Loucy (cell line): Measurements from ENCODE around the gene NDUFAF5.

ENCODE experiments used
- H2AFZ ChIP-seq: fragments of 200-600 bp; sonication (generic); 2 replicates; pipeline ENCODE4 v1.6.0; 2016; ENCODE audit warnings: antibody characterized with exemption, mild to moderate bottlenecking, low read length, moderate library complexity
- H3F3A ChIP-seq: fragments of 200-600 bp; 2 replicates; pipeline ENCODE4 v1.6.0; 2016; ENCODE audit warnings: antibody characterized with exemption, low read depth, mild to moderate bottlenecking
- H3K27me3 ChIP-seq: fragments of 200-600 bp; sonication (generic); 2 replicates; pipeline ENCODE4 v1.6.1; 2014; ENCODE audit warnings: low read length, mild to moderate bottlenecking; ENCODE audit not compliant: insufficient read depth, poor library complexity, severe bottlenecking
- H3K36me3 ChIP-seq: fragments of 200-600 bp; sonication (generic); 2 replicates; pipeline ENCODE4 v1.6.1; 2016; ENCODE audit warnings: low read length; ENCODE audit not compliant: insufficient read depth
- H3K4me1 ChIP-seq: fragments of 200-600 bp; sonication (generic); 2 replicates; pipeline ENCODE4 v1.5.1; 2014; ENCODE audit warnings: low read length, mild to moderate bottlenecking; ENCODE audit not compliant: insufficient read depth, poor library complexity, severe bottlenecking
- H3K4me2 ChIP-seq: fragments of 200-600 bp; sonication (generic); 2 replicates; pipeline ENCODE4 v1.6.0; 2014; ENCODE audit warnings: antibody characterized with exemption, low read length, low read depth, mild to moderate bottlenecking; ENCODE audit not compliant: poor library complexity, severe bottlenecking
- H3K4me3 ChIP-seq: fragments of 200-600 bp; sonication (generic); 2 replicates; pipeline ENCODE4 v1.5.1; 2014; ENCODE audit warnings: low read length, mild to moderate bottlenecking, mixed read lengths; ENCODE audit not compliant: poor library complexity, severe bottlenecking
- H3K79me2 ChIP-seq: fragments of 200-600 bp; sonication (generic); 2 replicates; pipeline ENCODE4 v1.6.1; 2014; ENCODE audit warnings: low read length; ENCODE audit not compliant: insufficient read depth
- H3K9ac ChIP-seq: fragments of 200-600 bp; sonication (generic); 2 replicates; pipeline ENCODE4 v1.6.0; 2014; ENCODE audit warnings: mild to moderate bottlenecking, low read depth, low read length, moderate library complexity; ENCODE audit not compliant: poor library complexity, severe bottlenecking
- H3K9me2 ChIP-seq: fragments of 200-600 bp; sonication (generic); replicated peaks from 2 replicates; pipeline ENCODE4 v1.6.1; 2016; ENCODE audit warnings: low read depth, low read length, mixed read lengths
- H3K9me3 ChIP-seq: fragments of 200-600 bp; sonication (generic); 2 replicates; pipeline ENCODE4 v1.6.1; 2014; ENCODE audit warnings: mild to moderate bottlenecking, antibody characterized with exemption, low read length, low read depth; ENCODE audit not compliant: insufficient read depth
- H4K20me1 ChIP-seq: fragments of 200-600 bp; sonication (generic); 2 replicates; pipeline ENCODE4 v1.6.0; 2014; ENCODE audit warnings: antibody characterized with exemption, low read length, mild to moderate bottlenecking; ENCODE audit not compliant: insufficient read depth, poor library complexity, severe bottlenecking
- EZH2phosphoT487 ChIP-seq: fragments of 200-600 bp; IDR thresholded peaks from 2 replicates; pipeline ENCODE4 v1.6.1; 2018; ENCODE audit warnings: antibody characterized with exemption, mild to moderate bottlenecking, moderate library complexity, borderline replicate concordance
- TF ChIP-seq, protein P1 (sequence below): fragments of 200-600 bp; sonication (generic); conservative IDR thresholded peaks from 2 replicates; pipeline ENCODE4 v1.5.1; 2014; ENCODE audit warnings: mild to moderate bottlenecking, antibody characterized with exemption, low read length

NDUFAF5 gene

DNA sequence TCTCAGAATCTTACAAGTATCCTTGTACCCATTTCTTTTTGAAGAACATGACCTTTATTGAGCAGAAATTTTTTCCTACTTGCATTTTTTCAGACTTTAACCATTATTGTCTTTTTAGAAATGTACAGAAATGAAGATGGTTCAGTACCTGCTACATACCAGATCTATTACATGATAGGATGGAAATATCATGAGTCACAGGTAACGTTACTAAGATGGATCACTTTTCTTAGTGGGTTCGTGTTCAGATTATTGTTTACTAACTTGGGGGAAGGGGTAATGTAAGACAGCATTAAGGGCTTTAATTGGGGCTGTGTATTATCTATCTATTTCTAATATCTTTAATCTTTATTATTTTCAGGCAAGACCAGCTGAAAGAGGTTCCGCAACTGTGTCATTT, 31.9 kb downstream of the NDUFAF5 start:
- peaks cover 64% of the 10 kb centered on the region for H3K36me3 ChIP-seq

DNA sequence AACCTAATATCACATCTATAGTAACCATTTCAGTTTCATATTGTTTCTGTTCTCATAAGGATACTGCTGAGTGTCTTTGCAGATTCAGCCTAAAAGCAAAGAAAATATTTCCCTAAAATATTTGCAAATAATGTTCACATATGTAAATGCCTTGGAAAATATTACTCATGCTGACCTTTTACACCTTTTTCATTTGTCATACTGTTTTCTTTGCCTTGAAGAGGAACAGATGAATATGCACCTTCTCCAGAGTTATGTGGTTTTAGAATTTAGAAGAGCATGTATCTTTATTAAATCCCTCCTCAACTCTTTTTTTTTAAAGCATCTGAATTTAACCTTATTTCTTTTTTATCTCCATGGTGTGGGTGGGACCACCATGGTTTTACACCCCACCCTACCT, 32.5 kb downstream of the NDUFAF5 start:
- H3K9me2 ChIP-seq, result no peaks in the 10 kb centered on the region
- H3K4me1 ChIP-seq, result no peaks in the 10 kb centered on the region
- H3K27me3 ChIP-seq, result no peaks in the 10 kb centered on the region
- no peak overlapping the region for H3K9ac ChIP-seq
- no peaks in the 10 kb centered on the region for H3K79me2 ChIP-seq
- no peak overlapping the region for H3K4me2 ChIP-seq
- no peak overlapping the region for H2AFZ ChIP-seq
- no peaks in the 10 kb centered on the region for H4K20me1 ChIP-seq
- H3K9me3 ChIP-seq, result no peaks in the 10 kb centered on the region
- TF ChIP-seq EZH2phosphoT487, result no peak
- TF ChIP-seq, protein P1, sequence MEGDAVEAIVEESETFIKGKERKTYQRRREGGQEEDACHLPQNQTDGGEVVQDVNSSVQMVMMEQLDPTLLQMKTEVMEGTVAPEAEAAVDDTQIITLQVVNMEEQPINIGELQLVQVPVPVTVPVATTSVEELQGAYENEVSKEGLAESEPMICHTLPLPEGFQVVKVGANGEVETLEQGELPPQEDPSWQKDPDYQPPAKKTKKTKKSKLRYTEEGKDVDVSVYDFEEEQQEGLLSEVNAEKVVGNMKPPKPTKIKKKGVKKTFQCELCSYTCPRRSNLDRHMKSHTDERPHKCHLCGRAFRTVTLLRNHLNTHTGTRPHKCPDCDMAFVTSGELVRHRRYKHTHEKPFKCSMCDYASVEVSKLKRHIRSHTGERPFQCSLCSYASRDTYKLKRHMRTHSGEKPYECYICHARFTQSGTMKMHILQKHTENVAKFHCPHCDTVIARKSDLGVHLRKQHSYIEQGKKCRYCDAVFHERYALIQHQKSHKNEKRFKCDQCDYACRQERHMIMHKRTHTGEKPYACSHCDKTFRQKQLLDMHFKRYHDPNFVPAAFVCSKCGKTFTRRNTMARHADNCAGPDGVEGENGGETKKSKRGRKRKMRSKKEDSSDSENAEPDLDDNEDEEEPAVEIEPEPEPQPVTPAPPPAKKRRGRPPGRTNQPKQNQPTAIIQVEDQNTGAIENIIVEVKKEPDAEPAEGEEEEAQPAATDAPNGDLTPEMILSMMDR, result no peak
- peaks cover 58% of the 10 kb centered on the region for H3K36me3 ChIP-seq
- H3K4me3 ChIP-seq, result no peak overlapping the region
- H3F3A ChIP-seq, result no peaks in the 10 kb centered on the region

More for the DNA sequence above, 31.9 kb downstream of the NDUFAF5 start:
- no peaks in the 10 kb centered on the region for H3K9me2 ChIP-seq
- H3F3A ChIP-seq, result no peaks in the 10 kb centered on the region
- no peaks in the 10 kb centered on the region for H3K79me2 ChIP-seq
- H4K20me1 ChIP-seq, result no peaks in the 10 kb centered on the region
- no peak overlapping the region for H2AFZ ChIP-seq
- no peaks in the 10 kb centered on the region for H3K4me1 ChIP-seq
- no peak overlapping the region for H3K4me3 ChIP-seq
- no peak for TF ChIP-seq EZH2phosphoT487
- TF ChIP-seq, protein P1, result no peak
- no peak overlapping the region for H3K9ac ChIP-seq
- no peaks in the 10 kb centered on the region for H3K27me3 ChIP-seq
- H3K9me3 ChIP-seq, result no peaks in the 10 kb centered on the region
- no peak overlapping the region for H3K4me2 ChIP-seq

DNA sequence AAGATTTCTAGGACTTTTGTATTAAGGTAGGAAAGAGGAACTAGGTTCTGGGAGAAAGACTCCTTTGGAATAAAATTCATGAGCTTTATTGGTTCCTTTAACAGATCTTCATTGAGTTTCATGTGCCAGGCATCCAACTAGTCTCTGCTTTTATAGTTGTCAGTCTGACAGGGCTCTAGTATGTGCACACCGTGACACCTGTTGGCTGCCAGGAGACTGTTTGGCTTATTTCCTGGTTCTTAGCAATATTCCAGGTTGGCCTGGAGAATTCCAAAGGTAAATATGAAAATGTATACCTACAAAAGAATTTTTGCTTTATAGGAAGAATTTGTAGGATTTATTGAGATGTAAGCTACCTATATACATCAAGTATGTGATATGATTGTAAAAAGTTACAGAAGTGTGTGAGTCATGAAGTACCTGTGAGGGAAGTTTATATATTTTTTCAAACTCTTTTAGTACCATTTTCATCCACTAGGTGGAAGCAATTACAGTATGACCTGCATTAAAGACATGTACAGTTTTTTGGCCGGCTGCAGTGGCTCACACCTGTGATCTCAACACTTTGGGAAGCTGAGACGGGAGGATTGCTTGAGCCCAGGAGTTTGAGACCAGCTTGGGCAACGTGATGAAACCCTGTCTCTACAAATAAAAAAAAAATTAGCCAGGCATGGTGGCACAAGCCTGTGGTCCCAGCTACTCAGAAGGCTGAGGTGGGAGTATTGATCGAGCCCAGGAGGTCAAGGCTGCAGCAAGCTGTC, 35.2 kb downstream of the NDUFAF5 start:
- H3K4me2 ChIP-seq, result no peak overlapping the region
- H2AFZ ChIP-seq, result no peak overlapping the region
- H3F3A ChIP-seq, result no peaks in the 10 kb centered on the region
- H3K4me1 ChIP-seq, result no peaks in the 10 kb centered on the region
- H3K9ac ChIP-seq, result no peak overlapping the region
- H3K79me2 ChIP-seq, result no peaks in the 10 kb centered on the region
- TF ChIP-seq EZH2phosphoT487, result no peak
- TF ChIP-seq, protein P1, result peak; percentile 63
- H3K9me3 ChIP-seq, result no peaks in the 10 kb centered on the region
- H3K9me2 ChIP-seq, result no peaks in the 10 kb centered on the region
- peaks cover 35% of the 10 kb centered on the region for H3K36me3 ChIP-seq
- no peak overlapping the region for H3K4me3 ChIP-seq
- H4K20me1 ChIP-seq, result no peaks in the 10 kb centered on the region
- H3K27me3 ChIP-seq, result no peaks in the 10 kb centered on the region
